ENCODE measurements around the gene RGS7. TPM values are rescaled to one million over a fixed set of nuclear protein-coding genes. Genes with fewer than 3 reads are reported as not detected.

RGS7 gene
- total RNA-seq, 6 experiments from 2014 or later, result not detected

DNA sequence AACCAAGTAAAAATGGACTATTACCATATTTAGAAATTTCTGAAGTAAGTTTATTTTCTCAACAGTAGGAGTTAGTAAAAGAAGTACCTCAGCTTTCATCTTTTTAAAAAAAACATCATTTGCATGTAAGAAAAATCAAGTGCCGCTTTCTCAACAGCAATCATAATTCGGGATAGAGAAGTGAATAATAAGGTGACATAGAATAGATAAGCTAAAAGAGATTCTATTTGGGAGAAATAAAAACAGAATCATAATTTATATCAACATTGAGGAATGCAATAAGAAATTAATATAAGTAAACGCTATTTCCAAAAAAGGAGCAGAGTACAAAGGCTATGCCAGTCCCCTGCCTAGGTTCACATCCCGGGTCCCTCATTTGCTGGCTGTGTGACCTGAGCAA is 414.1 kb downstream of the RGS7 start:
- no peak for DNase-seq
- intact Hi-C loops (cut with DNase I), result no loop called here
- TF ChIP-seq, protein P1, sequence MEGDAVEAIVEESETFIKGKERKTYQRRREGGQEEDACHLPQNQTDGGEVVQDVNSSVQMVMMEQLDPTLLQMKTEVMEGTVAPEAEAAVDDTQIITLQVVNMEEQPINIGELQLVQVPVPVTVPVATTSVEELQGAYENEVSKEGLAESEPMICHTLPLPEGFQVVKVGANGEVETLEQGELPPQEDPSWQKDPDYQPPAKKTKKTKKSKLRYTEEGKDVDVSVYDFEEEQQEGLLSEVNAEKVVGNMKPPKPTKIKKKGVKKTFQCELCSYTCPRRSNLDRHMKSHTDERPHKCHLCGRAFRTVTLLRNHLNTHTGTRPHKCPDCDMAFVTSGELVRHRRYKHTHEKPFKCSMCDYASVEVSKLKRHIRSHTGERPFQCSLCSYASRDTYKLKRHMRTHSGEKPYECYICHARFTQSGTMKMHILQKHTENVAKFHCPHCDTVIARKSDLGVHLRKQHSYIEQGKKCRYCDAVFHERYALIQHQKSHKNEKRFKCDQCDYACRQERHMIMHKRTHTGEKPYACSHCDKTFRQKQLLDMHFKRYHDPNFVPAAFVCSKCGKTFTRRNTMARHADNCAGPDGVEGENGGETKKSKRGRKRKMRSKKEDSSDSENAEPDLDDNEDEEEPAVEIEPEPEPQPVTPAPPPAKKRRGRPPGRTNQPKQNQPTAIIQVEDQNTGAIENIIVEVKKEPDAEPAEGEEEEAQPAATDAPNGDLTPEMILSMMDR (IDR thresholded peaks at IDR 0.05), result no peak
- no peak for TF ChIP-seq POLR2A (IDR thresholded peaks at IDR 0.05)
- H3K4me3 ChIP-seq, result no peak overlapping the region
- ATAC-seq, result no peak
- H3K9me3 ChIP-seq, result no peaks in the 10 kb centered on the region
- no peaks in the 10 kb centered on the region for H3K4me1 ChIP-seq
- H3K36me3 ChIP-seq, result no peaks in the 10 kb centered on the region
- no peaks in the 10 kb centered on the region for H3K27me3 ChIP-seq
- 79% methylated on average over 4 of the region's 4 CpGs for WGBS (ENCODE audit: insufficient coverage, low coverage, low lambda C conversion rate, missing lambda C conversion rate)
- no peak overlapping the region for H3K27ac ChIP-seq

DNA sequence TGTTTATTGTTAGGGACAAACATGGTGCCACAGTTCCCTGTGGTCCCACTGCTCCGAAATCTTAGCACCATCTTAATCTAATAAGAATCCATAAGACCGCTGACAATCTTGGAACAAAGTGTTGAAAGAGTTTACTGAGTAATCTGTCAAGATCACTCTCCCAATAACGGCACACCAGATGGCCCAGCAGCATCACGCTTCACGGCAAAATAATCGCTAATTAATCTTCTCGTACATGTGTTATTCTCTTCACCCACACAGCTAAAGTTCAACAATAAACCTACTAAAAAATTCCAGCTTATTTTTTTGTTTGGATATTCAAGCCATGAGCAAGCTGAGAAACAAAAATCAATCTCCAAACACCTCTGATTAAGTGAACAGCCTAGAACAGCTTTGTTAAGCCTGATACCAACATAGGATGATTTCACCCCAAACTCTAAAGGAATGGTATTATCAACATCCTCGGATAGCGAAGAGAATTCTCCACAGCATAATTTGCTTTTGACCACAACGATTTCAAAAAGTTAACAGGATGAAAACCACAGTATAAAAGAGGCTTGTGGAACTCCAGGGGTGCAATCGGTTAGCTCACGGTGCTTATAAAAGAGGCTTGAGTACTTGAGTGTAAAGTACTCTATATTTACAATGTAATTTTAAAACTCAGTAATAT is 415.2 kb downstream of the RGS7 start:
- no peak for ATAC-seq
- Histone ChIP-seq H3K4me3 (no peak overlapping the region), H3K27ac (no peak overlapping the region), H3K36me3 (no peaks in the 10 kb centered on the region), H3K9me3 (peaks cover 0 to under 1% (median 0%) of the 10 kb centered on the region in 4 donors), H3K4me1 (no peaks in the 10 kb centered on the region), H3K27me3 (no peaks in the 10 kb centered on the region)
- TF ChIP-seq POLR2A (IDR thresholded peaks at IDR 0.05), result no peak
- TF ChIP-seq, protein P1 (IDR thresholded peaks at IDR 0.05), result no peak
- WGBS (ENCODE audit: insufficient coverage, low coverage, low lambda C conversion rate, missing lambda C conversion rate), result 72% methylated on average over 11 of the region's 12 CpGs
- intact Hi-C loops (cut with DNase I), result no loop called here
- no peak for DNase-seq

DNA sequence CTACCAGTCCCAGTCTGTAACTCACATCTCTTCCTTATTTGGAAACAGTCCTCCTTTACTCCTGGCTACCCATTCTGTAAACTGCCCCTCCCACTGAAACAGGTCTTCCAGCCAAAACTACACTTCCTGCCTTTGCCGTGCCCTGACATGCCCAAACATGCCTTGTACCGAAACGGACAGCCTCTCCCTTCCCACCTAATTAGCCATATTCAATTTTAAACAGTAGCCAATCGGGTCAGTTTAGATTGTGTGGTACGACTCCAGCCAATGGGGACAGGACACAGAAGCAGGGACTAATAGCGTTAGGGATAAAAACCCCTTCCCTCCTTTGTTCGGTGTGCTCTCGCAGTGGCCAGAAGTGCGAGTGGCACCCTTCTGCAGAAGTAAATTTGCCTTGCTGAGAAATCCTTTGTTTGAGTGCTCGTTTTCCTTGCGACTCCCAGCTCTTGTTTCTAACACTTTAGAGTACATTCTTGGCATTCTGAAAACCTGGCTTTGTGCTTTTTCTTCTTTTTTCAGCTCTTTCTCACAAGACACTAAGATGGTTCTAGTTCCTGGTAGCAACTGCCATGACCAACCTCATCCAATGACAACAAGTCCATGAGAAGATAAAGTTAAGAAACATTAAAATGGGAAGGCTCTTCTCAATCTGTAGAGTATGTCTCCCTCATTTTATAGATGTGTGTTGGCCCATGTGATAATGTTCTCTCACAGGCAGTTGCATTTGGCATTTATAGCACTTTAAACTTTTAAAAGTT is 419.9 kb downstream of the RGS7 start:
- H3K27me3 ChIP-seq, result no peaks in the 10 kb centered on the region
- H3K36me3 ChIP-seq, result no peaks in the 10 kb centered on the region
- no peak overlapping the region for H3K27ac ChIP-seq
- 74% methylated on average over 9 of the region's 11 CpGs for WGBS (ENCODE audit: insufficient coverage, low coverage, low lambda C conversion rate, missing lambda C conversion rate)
- H3K4me3 ChIP-seq, result no peak overlapping the region
- TF ChIP-seq POLR2A (IDR thresholded peaks at IDR 0.05), result no peak
- TF ChIP-seq, protein P1 (IDR thresholded peaks at IDR 0.05), result no peak
- H3K4me1 ChIP-seq, result no peaks in the 10 kb centered on the region
- H3K9me3 ChIP-seq, result peaks cover 0 to 8% (median 0%) of the 10 kb centered on the region in 4 donors
- DNase-seq, result no peak
- ATAC-seq, result no peak
- intact Hi-C loops (cut with DNase I), result no loop called here

DNA sequence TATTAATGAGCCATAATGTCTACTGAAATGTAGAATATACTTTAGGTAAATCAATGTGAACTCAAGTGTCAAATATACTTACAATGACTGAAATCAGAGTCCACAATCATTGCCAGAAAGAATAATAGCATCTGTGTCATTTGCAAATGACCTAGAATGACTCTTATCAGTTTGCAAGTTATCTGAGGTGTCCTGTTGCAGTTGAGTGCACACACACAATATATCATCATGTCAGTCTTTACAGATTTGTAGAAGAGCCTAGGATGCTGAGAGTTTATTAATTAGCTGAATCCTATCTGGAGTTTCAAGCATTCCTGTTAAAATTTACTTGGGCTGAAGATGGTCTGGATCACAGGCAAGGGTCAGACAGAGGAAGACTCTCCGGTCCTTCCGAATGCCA is 421.1 kb downstream of the RGS7 start:
- no peak overlapping the region for H3K4me3 ChIP-seq
- no peak for DNase-seq
- ATAC-seq, result no peak
- peaks cover 0 to 8% (median 0%) of the 10 kb centered on the region in 4 donors for H3K9me3 ChIP-seq
- H3K36me3 ChIP-seq, result no peaks in the 10 kb centered on the region
- 60% methylated on average over 1 of the region's 2 CpGs for WGBS (ENCODE audit: insufficient coverage, low coverage, low lambda C conversion rate, missing lambda C conversion rate)
- intact Hi-C loops (cut with DNase I), result no loop called here
- no peaks in the 10 kb centered on the region for H3K4me1 ChIP-seq
- H3K27ac ChIP-seq, result no peak overlapping the region
- TF ChIP-seq, protein P1 (IDR thresholded peaks at IDR 0.05), result no peak
- no peaks in the 10 kb centered on the region for H3K27me3 ChIP-seq

All from right lobe of liver (tissue), 6 donors.